ENCODE data around the gene KPTN.

- no peak for TF ChIP-seq CTCF (IDR thresholded peaks at IDR 0.05; ENCODE audit: low read length)
- TF ChIP-seq EZH2 (optimal IDR thresholded peaks at IDR 0.05; ENCODE audit: low read depth, low read length) = no peak
- TF ChIP-seq EZH2phosphoT487 (IDR thresholded peaks at IDR 0.05; ENCODE audit: low read length) = no peak
Observed at GRCh38 chr19:47529018-47529742, 45.2 kb upstream of the KPTN start.

All from MM.1S (cell line).